Endothelial cell of umbilical vein (primary cell): Measurements from ENCODE around the gene PRDM8. TPM values are rescaled to one million over a fixed set of nuclear protein-coding genes. Genes with fewer than 3 reads are reported as not detected.
A peak's percentile ranks its signal among the peaks of the same experiment; 100 is the strongest.

Source experiments
- BruUV-seq: library from RNA; stranded (reverse); fragments of 400-500 nt; replicated peaks from 2 replicates; lab custom pipeline; 2021; lab: Mats Ljungman, UMichigan
- CTCF ChIA-PET: fragments of 300-600, 350-600 bp; sonication (Branson Sonifier 250); formaldehyde crosslinking; loops from one replicate; lab custom pipeline; 2021; ENCODE audit warnings: antibody characterized with exemption, inconsistent platforms; lab: Charles Lee
- POLR2A ChIA-PET: fragments of 300-600, 350-600 bp; sonication (Branson Sonifier 250); formaldehyde crosslinking; loops from one replicate; lab custom pipeline; 2021; ENCODE audit warnings: antibody characterized with exemption, inconsistent platforms; lab: Charles Lee
- DNase-seq: peaks from one replicate; pipeline ENCODE4 v3.0.0-alpha.2; 2011; ENCODE audit warnings: low read depth, low spot score
- FAIRE-seq: peaks from 2 replicates; lab custom pipeline; 2011; peaks lifted over from hg19 to GRCh38; lab: Jason Lieb, UNC
- H2AFZ ChIP-seq: 2 replicates; pipeline ENCODE4 v1.6.0; 2012; ENCODE audit warnings: low read depth, low read length, control low read depth, inconsistent platforms
- H3K27ac ChIP-seq: 2 replicates; pipeline ENCODE4 v1.5.1; 2011; ENCODE audit warnings: low read depth, mild to moderate bottlenecking, control low read depth, low read length, moderate library complexity; ENCODE audit not compliant: insufficient read depth
- H3K27me3 ChIP-seq, 2 experiments: 2 replicates each; pipeline versions ENCODE4 v1.6.0 to v1.6.1; 2011; ENCODE audit warnings: low read length in 2 of 2, mixed read lengths in 1 of 2; ENCODE audit not compliant: control insufficient read depth in 2 of 2, insufficient read depth in 2 of 2
- H3K36me3 ChIP-seq, 2 experiments: 2 replicates in 1 of 2; 3 replicates in 1 of 2; pipeline ENCODE4 v1.5.1; 2011; ENCODE audit warnings: low read length in 2 of 2, mild to moderate bottlenecking in 1 of 2, moderate library complexity in 1 of 2; ENCODE audit not compliant: control insufficient read depth in 2 of 2, insufficient read depth in 2 of 2; ENCODE audit errors: extremely low read depth in 1 of 2
- H3K4me1 ChIP-seq: 3 replicates; pipeline ENCODE4 v1.5.1; 2011; ENCODE audit warnings: mild to moderate bottlenecking, low read length; ENCODE audit not compliant: control insufficient read depth, insufficient read depth; ENCODE audit errors: extremely low read depth
- H3K4me2 ChIP-seq: 2 replicates; pipeline ENCODE4 v1.6.1; 2011; ENCODE audit warnings: low read length, control low read depth, mixed read lengths; ENCODE audit not compliant: insufficient read depth
- H3K4me3 ChIP-seq, 3 experiments: fragments of 200-600 bp in 1 of 3; sonication (generic), shearing (Covaris generic) in 1 of 3; replicated peaks in 1 of 3; 2 replicates each; pipeline ENCODE4 v1.5.1; 2011 to 2016; ENCODE audit warnings: control low read depth in 3 of 3, low read length in 3 of 3, mild to moderate bottlenecking in 2 of 3, inconsistent platforms in 1 of 3, low read depth in 1 of 3, moderate library complexity in 1 of 3; ENCODE audit not compliant: insufficient read depth in 1 of 3
- H3K79me2 ChIP-seq: 2 replicates; pipeline ENCODE4 v1.6.0; 2012; ENCODE audit warnings: low read length, inconsistent platforms; ENCODE audit not compliant: control insufficient read depth, insufficient read depth
- H3K9ac ChIP-seq: replicated peaks from 2 replicates; pipeline ENCODE3; 2011; ENCODE audit warnings: low read length, control low read depth; ENCODE audit not compliant: insufficient read depth; ENCODE audit errors: extremely low read depth
- H3K9me1 ChIP-seq: replicated peaks from 3 replicates; pipeline ENCODE4 v1.6.0; 2011; ENCODE audit warnings: mild to moderate bottlenecking, low read length; ENCODE audit not compliant: control insufficient read depth, insufficient read depth; ENCODE audit errors: extremely low read depth
- H3K9me3 ChIP-seq: replicated peaks from 2 replicates; pipeline ENCODE4 v1.5.1; 2012; ENCODE audit warnings: low read length, inconsistent platforms; ENCODE audit not compliant: control insufficient read depth, insufficient read depth
- H4K20me1 ChIP-seq: replicated peaks from 2 replicates; pipeline ENCODE3; 2011; ENCODE audit warnings: mild to moderate bottlenecking, low read length; ENCODE audit not compliant: control insufficient read depth, insufficient read depth; ENCODE audit errors: extremely low read depth
- EZH2 ChIP-seq: IDR thresholded peaks from 2 replicates; pipeline ENCODE4 v1.6.1; 2012; ENCODE audit warnings: borderline replicate concordance, low read depth, mild to moderate bottlenecking, moderate library complexity, low read length, inconsistent platforms; ENCODE audit not compliant: severe bottlenecking
- FOS ChIP-seq: IDR thresholded peaks from 2 replicates; pipeline ENCODE4 v1.6.1; 2011; ENCODE audit warnings: mild to moderate bottlenecking, low read length, moderate library complexity, borderline replicate concordance; ENCODE audit not compliant: insufficient read depth
- GATA2 ChIP-seq: IDR thresholded peaks from 2 replicates; pipeline ENCODE4 v1.7.0; 2011; ENCODE audit warnings: low read depth, mild to moderate bottlenecking, moderate library complexity, mixed read lengths, low read length; ENCODE audit not compliant: insufficient read length, insufficient read depth
- JUN ChIP-seq: IDR thresholded peaks from 2 replicates; pipeline ENCODE4 v1.6.1; 2011; ENCODE audit warnings: borderline replicate concordance, low read depth; ENCODE audit not compliant: insufficient read length, insufficient read depth
- MYC ChIP-seq: IDR thresholded peaks from one replicate; pipeline ENCODE4 v1.6.1; 2011; ENCODE audit warnings: mild to moderate bottlenecking, low read depth, low read length
- POLR2A ChIP-seq: IDR thresholded peaks from 2 replicates; pipeline ENCODE4 v1.6.1; 2012; ENCODE audit warnings: low read depth, mild to moderate bottlenecking, control low read depth, low read length
- POLR2AphosphoS5 ChIP-seq: IDR thresholded peaks from 2 replicates; pipeline ENCODE4 v1.6.1; 2012; ENCODE audit warnings: low read depth, mild to moderate bottlenecking, control low read depth, low read length, moderate library complexity; ENCODE audit not compliant: insufficient read depth
- dilution Hi-C: fragments of 300-500 bp; cut with MboI; formaldehyde crosslinking; loops from one replicate; pipeline ENCODE4 v1.15.0; 2019; ENCODE audit warnings: low sequenced_read_pairs; ENCODE audit not compliant: extremely low pct_ligation_motif_present
- intact Hi-C: fragments of 100-400 bp; cut with micrococcal nuclease; formaldehyde crosslinking; loops from one replicate; pipeline ENCODE4 v1.10.0; 2022
- polyA plus RNA-seq, 4 experiments: library from polyadenylated mRNA; depleted of rRNA in 3 of 4; stranded (reverse) in 3 of 4; unstranded in 1 of 4; fragments of >200 nt; gene quantifications; 2 replicates each; pipeline versions ENCODE4 v1.2.1 to v1.2.3, GENCODE V29; 2011 to 2012; ENCODE audit warnings: missing spikeins in 1 of 4
- total RNA-seq: library from RNA; stranded (reverse); gene quantifications from 2 replicates; pipeline ENCODE4 v1.2.3, GENCODE V29; 2021
- TF ChIP-seq, protein P1 (sequence below), 2 donors: IDR thresholded peaks; 1 replicate in 1 of 2; 2 replicates in 1 of 2; pipeline ENCODE4 v1.5.1; 2011; ENCODE audit warnings: low read length in 2 of 2, mild to moderate bottlenecking in 2 of 2, moderate library complexity in 2 of 2, control low read depth in 1 of 2, inconsistent platforms in 1 of 2, low read depth in 1 of 2; ENCODE audit not compliant: insufficient read depth in 1 of 2; ENCODE audit errors: extremely low read depth in 1 of 2
- TF ChIP-seq, protein P2 (sequence below): IDR thresholded peaks from 2 replicates; pipeline ENCODE4 v1.6.1; 2011; ENCODE audit not compliant: insufficient read depth, insufficient read length

The PRDM8 gene
- total and polyA plus RNA-seq, 2 donors (not counting 3 experiments of a cell fraction or from before 2014, with no cell fraction given): 0.28 to 0.82 TPM

- intact Hi-C loops (no loop called here), dilution Hi-C loops (no loop called here)
- H3K4me3 ChIP-seq: no peak overlapping the region
- no peaks in the 10 kb centered on the region for H3K79me2 ChIP-seq
- H3K9me3 ChIP-seq: no peaks in the 10 kb centered on the region
- peaks cover 8% of the 10 kb centered on the region for H3K4me1 ChIP-seq
- H3K9me1 ChIP-seq: no peaks in the 10 kb centered on the region
- FAIRE-seq (peak; percentile 38), DNase-seq (peak; percentile 45)
- no peak overlapping the region for H3K27ac ChIP-seq
- no peaks in the 10 kb centered on the region for H4K20me1 ChIP-seq
- no TSS peak for BruUV-seq
- ChIA-PET CTCF (interaction anchor here (0.9 to 2.5 kb wide), 7 partner anchors 9 to 289 kb away, joined by 3 to 11 read pairs (median 5); no protein-coding TSS in a partner anchor), POLR2A (no interaction called here)
- no peak overlapping the region for H3K9ac ChIP-seq
- peaks cover 4% of the 10 kb centered on the region in 2 experiments for H3K27me3 ChIP-seq
- no peak overlapping the region for H3K4me2 ChIP-seq
- no peak for TF ChIP-seq FOS
- TF ChIP-seq MYC: no peak
- no peak for TF ChIP-seq POLR2AphosphoS5
- TF ChIP-seq, protein P1, sequence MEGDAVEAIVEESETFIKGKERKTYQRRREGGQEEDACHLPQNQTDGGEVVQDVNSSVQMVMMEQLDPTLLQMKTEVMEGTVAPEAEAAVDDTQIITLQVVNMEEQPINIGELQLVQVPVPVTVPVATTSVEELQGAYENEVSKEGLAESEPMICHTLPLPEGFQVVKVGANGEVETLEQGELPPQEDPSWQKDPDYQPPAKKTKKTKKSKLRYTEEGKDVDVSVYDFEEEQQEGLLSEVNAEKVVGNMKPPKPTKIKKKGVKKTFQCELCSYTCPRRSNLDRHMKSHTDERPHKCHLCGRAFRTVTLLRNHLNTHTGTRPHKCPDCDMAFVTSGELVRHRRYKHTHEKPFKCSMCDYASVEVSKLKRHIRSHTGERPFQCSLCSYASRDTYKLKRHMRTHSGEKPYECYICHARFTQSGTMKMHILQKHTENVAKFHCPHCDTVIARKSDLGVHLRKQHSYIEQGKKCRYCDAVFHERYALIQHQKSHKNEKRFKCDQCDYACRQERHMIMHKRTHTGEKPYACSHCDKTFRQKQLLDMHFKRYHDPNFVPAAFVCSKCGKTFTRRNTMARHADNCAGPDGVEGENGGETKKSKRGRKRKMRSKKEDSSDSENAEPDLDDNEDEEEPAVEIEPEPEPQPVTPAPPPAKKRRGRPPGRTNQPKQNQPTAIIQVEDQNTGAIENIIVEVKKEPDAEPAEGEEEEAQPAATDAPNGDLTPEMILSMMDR (IDR thresholded peaks at IDR 0.05; ENCODE audit: extremely low read depth in 1 of 2, insufficient read depth in 1 of 2, low read depth in 1 of 2, low read length in 2 of 2): no peak
- TF ChIP-seq EZH2: no peak
- TF ChIP-seq JUN: no peak
- no peak for TF ChIP-seq GATA2
- no peak for TF ChIP-seq POLR2A
- TF ChIP-seq, protein P2, sequence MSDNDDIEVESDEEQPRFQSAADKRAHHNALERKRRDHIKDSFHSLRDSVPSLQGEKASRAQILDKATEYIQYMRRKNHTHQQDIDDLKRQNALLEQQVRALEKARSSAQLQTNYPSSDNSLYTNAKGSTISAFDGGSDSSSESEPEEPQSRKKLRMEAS: no peak
- H3K36me3 ChIP-seq: no peaks in the 10 kb centered on the region
- H2AFZ ChIP-seq: peak overlapping the region; percentile 34
Observed at GRCh38 chr4:80206521-80207171, 9.3 kb downstream of the PRDM8 start.
